OCI-LY7 (cell line): ENCODE results near the gene KAT6B. TPM values are rescaled to one million over a fixed set of nuclear protein-coding genes. Genes with fewer than 3 reads are reported as not detected.

Experiments used
- BruUV-seq: library from RNA; stranded (reverse); fragments of 400-500 nt; replicated peaks from 2 replicates; lab custom pipeline; 2021; lab: Mats Ljungman, UMichigan
- CTCF ChIA-PET: fragments of 300-600 bp; sonication (Branson Sonifier 250); formaldehyde crosslinking; loops from one replicate; lab custom pipeline; 2022; ENCODE audit warnings: antibody characterized with exemption; ENCODE audit not compliant: unreplicated experiment; lab: Charles Lee
- POLR2A ChIA-PET: fragments of 300-600 bp; sonication (Branson Sonifier 250); formaldehyde crosslinking; loops from one replicate; lab custom pipeline; 2022; ENCODE audit warnings: antibody characterized with exemption; lab: Charles Lee
- DNase-seq: peaks from one replicate; pipeline ENCODE4 v3.0.0-alpha.2; 2015; ENCODE audit warnings: low spot score
- H2AFZ ChIP-seq: fragments of 200-600 bp; sonication (generic), shearing (Covaris generic); 2 replicates; pipeline ENCODE4 v1.6.1; 2014; ENCODE audit warnings: mild to moderate bottlenecking, antibody characterized with exemption, low read length, moderate library complexity
- H3K27ac ChIP-seq: fragments of 200-600 bp; sonication (generic); 2 replicates; pipeline ENCODE4 v1.5.1; 2014; ENCODE audit warnings: mixed run types, low read depth, mild to moderate bottlenecking, moderate library complexity, low read length, inconsistent platforms; ENCODE audit not compliant: poor library complexity, severe bottlenecking
- H3K36me3 ChIP-seq: fragments of 200-600 bp; sonication (generic); 2 replicates; pipeline ENCODE4 v1.6.1; 2014; ENCODE audit warnings: mild to moderate bottlenecking, antibody characterized with exemption, low read length, moderate library complexity, mixed read lengths; ENCODE audit not compliant: insufficient read depth
- H3K4me1 ChIP-seq: fragments of 200-600 bp; sonication (generic); 2 replicates; pipeline ENCODE4 v1.5.1; 2014; ENCODE audit warnings: mild to moderate bottlenecking, low read length; ENCODE audit not compliant: insufficient read depth, poor library complexity, severe bottlenecking
- H3K4me2 ChIP-seq: fragments of 200-600 bp; sonication (generic); 2 replicates; pipeline ENCODE4 v1.6.1; 2014; ENCODE audit warnings: mild to moderate bottlenecking, low read length
- H3K4me3 ChIP-seq: fragments of 200-600 bp; sonication (generic); 2 replicates; pipeline ENCODE4 v1.5.1; 2014; ENCODE audit warnings: mild to moderate bottlenecking, low read depth, low read length; ENCODE audit not compliant: poor library complexity, severe bottlenecking
- H3K79me2 ChIP-seq: fragments of 200-600 bp; sonication (generic); 2 replicates; pipeline ENCODE4 v1.6.1; 2016; ENCODE audit warnings: low read depth, mild to moderate bottlenecking, low read length, moderate library complexity, mixed read lengths; ENCODE audit not compliant: insufficient read depth
- H3K9me2 ChIP-seq: fragments of 200-600 bp; sonication (generic); 2 replicates; pipeline ENCODE4 v1.6.1; 2016; ENCODE audit warnings: mild to moderate bottlenecking, low read length, mixed read lengths; ENCODE audit not compliant: insufficient read depth
- H3K9me3 ChIP-seq: fragments of 200-600 bp; sonication (generic); 2 replicates; pipeline ENCODE4 v1.6.1; 2014; ENCODE audit warnings: mild to moderate bottlenecking, mixed run types, low read length, mixed read lengths
- H4K20me1 ChIP-seq: fragments of 200-600 bp; sonication (generic); 2 replicates; pipeline ENCODE4 v1.6.1; 2014; ENCODE audit warnings: mild to moderate bottlenecking, antibody characterized with exemption, low read length, moderate library complexity, mixed read lengths; ENCODE audit not compliant: insufficient read depth
- CTCF ChIP-seq: fragments of 200-600 bp; sonication (generic); conservative IDR thresholded peaks from 2 replicates; pipeline ENCODE4 v1.5.1; 2014; ENCODE audit warnings: mild to moderate bottlenecking, antibody characterized with exemption, low read length, moderate library complexity, mixed read lengths
- EZH2phosphoT487 ChIP-seq: fragments of 200-600 bp; sonication (generic); IDR thresholded peaks from 2 replicates; pipeline ENCODE4 v1.6.1; 2018; ENCODE audit warnings: low read depth, borderline replicate concordance, mild to moderate bottlenecking, mixed run types, antibody characterized with exemption, low read length, moderate library complexity, mixed read lengths
- intact Hi-C: fragments of 100-400 bp; cut with micrococcal nuclease; formaldehyde crosslinking; loops from one replicate; pipeline ENCODE4 v1.10.0; 2022; ENCODE audit not compliant: unreplicated experiment
- total RNA-seq, 2 experiments: library from RNA; depleted of rRNA in 1 of 2; stranded (reverse); fragments of >200 nt in 1 of 2; shearing (Covaris generic) in 1 of 2; gene quantifications; 2 replicates each; pipeline ENCODE4 v1.2.3, GENCODE V29; 2014 to 2022

Gene KAT6B
- total RNA-seq, 2 experiments from 2014 or later: 20.8 to 40.8 TPM

GRCh38 chr10:74937266-74937856 is 111.0 kb downstream of the KAT6B start:
- Histone ChIP-seq H2AFZ (no peak overlapping the region), H3K9me2 (no peaks in the 10 kb centered on the region), H3K9me3 (no peaks in the 10 kb centered on the region), H3K4me1 (no peaks in the 10 kb centered on the region), H3K4me3 (no peak overlapping the region), H3K4me2 (no peak overlapping the region), H3K27ac (no peak overlapping the region), H3K36me3 (no peaks in the 10 kb centered on the region), H4K20me1 (peaks cover 12% of the 10 kb centered on the region; the same call in 1 of the 2 replicates), H3K79me2 (no peaks in the 10 kb centered on the region)
- BruUV-seq: no TSS peak
- TF ChIP-seq CTCF: no peak
- TF ChIP-seq EZH2phosphoT487: no peak
- DNase-seq: no peak
- ChIA-PET POLR2A (interaction anchor here (0.6 to 1.0 kb wide), 2 partner anchors 22 to 118 kb away, joined by 3 read pairs; no protein-coding TSS in a partner anchor), CTCF (no interaction called here)
- intact Hi-C loops: no loop called here

GRCh38 chr10:74944205-74944604 is 117.8 kb downstream of the KAT6B start:
- BruUV-seq: no TSS peak
- no peaks in the 10 kb centered on the region for H3K9me3 ChIP-seq
- no peaks in the 10 kb centered on the region; the same call in 1 of the 2 replicates for H3K79me2 ChIP-seq
- no peak overlapping the region for H3K4me3 ChIP-seq
- ChIA-PET CTCF (no interaction called here), POLR2A (interaction anchor here (0.6 to 1.0 kb wide), 3 partner anchors 22 to 567 kb away, joined by 3 to 4 read pairs (median 3); no protein-coding TSS in a partner anchor)
- TF ChIP-seq EZH2phosphoT487 (no peak), CTCF (no peak)
- no peaks in the 10 kb centered on the region for H4K20me1 ChIP-seq
- H3K4me1 ChIP-seq: no peaks in the 10 kb centered on the region
- intact Hi-C loops: no loop called here
- DNase-seq: no peak
- H3K36me3 ChIP-seq: no peaks in the 10 kb centered on the region
- no peak overlapping the region for H3K27ac ChIP-seq
- H3K9me2 ChIP-seq: no peaks in the 10 kb centered on the region
- H2AFZ ChIP-seq: no peak overlapping the region
- no peak overlapping the region for H3K4me2 ChIP-seq

- Histone ChIP-seq H3K27ac (no peak overlapping the region), H3K79me2 (no peaks in the 10 kb centered on the region; the same call in 1 of the 2 replicates), H3K4me1 (no peaks in the 10 kb centered on the region), H3K4me2 (no peak overlapping the region), H2AFZ (no peak overlapping the region), H3K9me2 (no peaks in the 10 kb centered on the region), H4K20me1 (0 out of 2 replicates have a peak, but pooled peaks cover 6% of the 10 kb centered on the region), H3K36me3 (no peaks in the 10 kb centered on the region), H3K4me3 (no peak overlapping the region), H3K9me3 (no peaks in the 10 kb centered on the region)
- no TSS peak for BruUV-seq
- TF ChIP-seq EZH2phosphoT487: no peak
- TF ChIP-seq CTCF: no peak
- ChIA-PET CTCF (no interaction called here), POLR2A (interaction anchor here (1.0 to 2.3 kb wide), 2 partner anchors 12 to 13 kb away, joined by 3 to 4 read pairs; no protein-coding TSS in a partner anchor)
- intact Hi-C loops: no loop called here
- no peak for DNase-seq
Measured at GRCh38 chr10:74947781-74948401, 121.5 kb downstream of the KAT6B start.
